GM19468 (cell line): ENCODE data around the gene HOXD3.

Source experiments
- ATAC-seq: cut with Tn5 transposase; IDR thresholded peaks from one replicate; pipeline ENCODE4 v1.9.1; 2021; ENCODE audit warnings: mild to moderate bottlenecking, moderate library complexity, moderate number of reproducible peaks; ENCODE audit not compliant: unreplicated experiment; ENCODE audit errors: extremely low read depth

The HOXD3 gene

GRCh38 chr2:176132205-176133171 lies 24.6 kb upstream of the HOXD3 start:
- no peak for ATAC-seq

GRCh38 chr2:176133389-176133788 lies 23.7 kb upstream of the HOXD3 start:
- ATAC-seq, result no peak

- ATAC-seq, result no peak
Observed at GRCh38 chr2:176134035-176134434, 23.1 kb upstream of the HOXD3 start.

GRCh38 chr2:176135035-176135440 lies 22.1 kb upstream of the HOXD3 start:
- no peak for ATAC-seq

GRCh38 chr2:176136374-176137251 lies 20.5 kb upstream of the HOXD3 start:
- no peak for ATAC-seq

GRCh38 chr2:176137252-176137580 lies 19.9 kb upstream of the HOXD3 start:
- no peak for ATAC-seq

- no peak for ATAC-seq
Observed at GRCh38 chr2:176137906-176138305, 19.2 kb upstream of the HOXD3 start.

- ATAC-seq, result no peak
Observed at GRCh38 chr2:176138526-176138922, 18.6 kb upstream of the HOXD3 start.

- ATAC-seq, result no peak
Observed at GRCh38 chr2:176138923-176139660, 18.0 kb upstream of the HOXD3 start.

GRCh38 chr2:176139661-176140512 lies 17.2 kb upstream of the HOXD3 start:
- ATAC-seq, result no peak

GRCh38 chr2:176140513-176141317 lies 16.4 kb upstream of the HOXD3 start:
- peak; percentile 76 for ATAC-seq

GRCh38 chr2:176142281-176142680 lies 14.8 kb upstream of the HOXD3 start:
- ATAC-seq, result no peak

GRCh38 chr2:176145085-176145969 lies 11.8 kb upstream of the HOXD3 start:
- ATAC-seq, result no peak

- no peak for ATAC-seq
Observed at GRCh38 chr2:176146101-176146500, 11.0 kb upstream of the HOXD3 start.

- ATAC-seq, result no peak
Observed at GRCh38 chr2:176146645-176147044, 10.5 kb upstream of the HOXD3 start.

- ATAC-seq, result no peak
Observed at GRCh38 chr2:176147210-176147799, 9.8 kb upstream of the HOXD3 start.

GRCh38 chr2:176147800-176148496 lies 9.2 kb upstream of the HOXD3 start:
- ATAC-seq, result no peak
